ENCODE measurements around the gene RBM42.

DNA sequence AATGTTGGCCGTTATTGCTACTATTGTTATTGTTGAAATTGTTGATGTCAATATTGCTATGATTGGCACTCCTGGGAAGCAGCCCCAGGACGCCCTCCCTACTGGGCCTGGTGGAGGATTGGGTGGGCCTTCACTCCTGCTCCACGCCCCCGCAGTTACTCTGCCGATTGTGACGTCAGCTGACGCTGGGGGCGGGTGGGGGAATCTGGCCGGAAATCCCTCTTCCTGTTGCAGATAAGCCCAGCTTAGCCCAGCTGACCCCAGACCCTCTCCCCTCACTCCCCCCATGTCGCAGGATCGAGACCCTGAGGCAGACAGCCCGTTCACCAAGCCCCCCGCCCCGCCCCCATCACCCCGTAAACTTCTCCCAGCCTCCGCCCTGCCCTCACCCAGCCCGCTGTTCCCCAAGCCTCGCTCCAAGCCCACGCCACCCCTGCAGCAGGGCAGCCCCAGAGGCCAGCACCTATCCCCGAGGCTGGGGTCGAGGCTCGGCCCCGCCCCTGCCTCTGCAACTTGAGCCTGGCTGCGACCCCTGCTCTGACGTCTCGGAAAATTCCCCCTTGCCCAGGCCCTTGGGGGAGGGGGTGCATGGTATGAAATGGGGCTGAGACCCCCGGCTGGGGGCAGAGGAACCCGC is 12.8 kb downstream of the RBM42 start, which contains the start of gene ETV2:
- TF ChIP-seq, protein P1, sequence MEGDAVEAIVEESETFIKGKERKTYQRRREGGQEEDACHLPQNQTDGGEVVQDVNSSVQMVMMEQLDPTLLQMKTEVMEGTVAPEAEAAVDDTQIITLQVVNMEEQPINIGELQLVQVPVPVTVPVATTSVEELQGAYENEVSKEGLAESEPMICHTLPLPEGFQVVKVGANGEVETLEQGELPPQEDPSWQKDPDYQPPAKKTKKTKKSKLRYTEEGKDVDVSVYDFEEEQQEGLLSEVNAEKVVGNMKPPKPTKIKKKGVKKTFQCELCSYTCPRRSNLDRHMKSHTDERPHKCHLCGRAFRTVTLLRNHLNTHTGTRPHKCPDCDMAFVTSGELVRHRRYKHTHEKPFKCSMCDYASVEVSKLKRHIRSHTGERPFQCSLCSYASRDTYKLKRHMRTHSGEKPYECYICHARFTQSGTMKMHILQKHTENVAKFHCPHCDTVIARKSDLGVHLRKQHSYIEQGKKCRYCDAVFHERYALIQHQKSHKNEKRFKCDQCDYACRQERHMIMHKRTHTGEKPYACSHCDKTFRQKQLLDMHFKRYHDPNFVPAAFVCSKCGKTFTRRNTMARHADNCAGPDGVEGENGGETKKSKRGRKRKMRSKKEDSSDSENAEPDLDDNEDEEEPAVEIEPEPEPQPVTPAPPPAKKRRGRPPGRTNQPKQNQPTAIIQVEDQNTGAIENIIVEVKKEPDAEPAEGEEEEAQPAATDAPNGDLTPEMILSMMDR (conservative IDR thresholded peaks at IDR 0.05; ENCODE audit: low read length) = no peak
- TF ChIP-seq EZH2phosphoT487 (IDR thresholded peaks at IDR 0.05; ENCODE audit: borderline replicate concordance) = no peak

All from Loucy (cell line).